ENCODE results near the gene DYNC2H1.

DNA sequence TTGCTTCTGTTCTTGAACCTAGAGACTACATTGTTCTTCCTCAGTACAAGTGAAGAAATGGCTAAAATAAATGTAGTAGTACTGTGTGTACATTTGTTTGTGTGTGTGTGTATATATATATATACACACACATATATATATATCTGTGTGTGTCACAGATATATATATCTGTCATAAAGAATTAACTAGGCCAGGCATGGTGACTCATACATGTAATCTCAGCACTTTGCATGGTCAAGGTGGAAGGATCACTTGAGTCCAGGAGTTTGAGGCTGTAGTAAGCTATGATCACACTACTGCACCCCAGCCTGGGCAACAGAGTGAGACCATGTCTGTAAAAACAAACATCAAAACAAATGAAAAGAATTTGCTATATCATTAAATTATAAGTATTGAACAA lies 164.8 kb downstream of the DYNC2H1 start:
- TF ChIP-seq, protein P1, sequence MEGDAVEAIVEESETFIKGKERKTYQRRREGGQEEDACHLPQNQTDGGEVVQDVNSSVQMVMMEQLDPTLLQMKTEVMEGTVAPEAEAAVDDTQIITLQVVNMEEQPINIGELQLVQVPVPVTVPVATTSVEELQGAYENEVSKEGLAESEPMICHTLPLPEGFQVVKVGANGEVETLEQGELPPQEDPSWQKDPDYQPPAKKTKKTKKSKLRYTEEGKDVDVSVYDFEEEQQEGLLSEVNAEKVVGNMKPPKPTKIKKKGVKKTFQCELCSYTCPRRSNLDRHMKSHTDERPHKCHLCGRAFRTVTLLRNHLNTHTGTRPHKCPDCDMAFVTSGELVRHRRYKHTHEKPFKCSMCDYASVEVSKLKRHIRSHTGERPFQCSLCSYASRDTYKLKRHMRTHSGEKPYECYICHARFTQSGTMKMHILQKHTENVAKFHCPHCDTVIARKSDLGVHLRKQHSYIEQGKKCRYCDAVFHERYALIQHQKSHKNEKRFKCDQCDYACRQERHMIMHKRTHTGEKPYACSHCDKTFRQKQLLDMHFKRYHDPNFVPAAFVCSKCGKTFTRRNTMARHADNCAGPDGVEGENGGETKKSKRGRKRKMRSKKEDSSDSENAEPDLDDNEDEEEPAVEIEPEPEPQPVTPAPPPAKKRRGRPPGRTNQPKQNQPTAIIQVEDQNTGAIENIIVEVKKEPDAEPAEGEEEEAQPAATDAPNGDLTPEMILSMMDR (IDR thresholded peaks at IDR 0.05), result no peak
- TF ChIP-seq POLR2A (IDR thresholded peaks at IDR 0.05) (no peak), EP300 (IDR thresholded peaks at IDR 0.05) (no peak)
